Kidney epithelial cell (primary cell): ENCODE measurements around the gene ZKSCAN1. TPM values are rescaled to one million over a fixed set of nuclear protein-coding genes. Genes with fewer than 3 reads are reported as not detected.

Experiments used
- DNase-seq: peaks from one replicate; pipeline ENCODE4 v3.0.0-alpha.2; 2010; ENCODE audit warnings: low read depth
- H3K27me3 ChIP-seq: 2 replicates; pipeline ENCODE4 v1.6.0; 2011; ENCODE audit warnings: low read length; ENCODE audit not compliant: control insufficient read depth, insufficient read depth
- H3K36me3 ChIP-seq: 2 replicates; pipeline ENCODE4 v1.5.1; 2011; ENCODE audit warnings: low read length; ENCODE audit not compliant: control insufficient read depth, insufficient read depth
- H3K4me3 ChIP-seq: 2 replicates; pipeline ENCODE4 v1.5.1; 2011; ENCODE audit warnings: low read depth, mild to moderate bottlenecking, control low read depth, low read length
- CTCF ChIP-seq: IDR thresholded peaks from 2 replicates; pipeline ENCODE4 v1.5.1; 2011; ENCODE audit warnings: mild to moderate bottlenecking, moderate library complexity, low read length, control low read depth, inconsistent platforms; ENCODE audit not compliant: insufficient read depth, poor library complexity, severe bottlenecking
- total RNA-seq: library from RNA; depleted of rRNA; stranded (reverse); fragments of >200 nt; gene quantifications from 2 replicates; pipeline ENCODE4 v1.2.3, GENCODE V29; 2015

Gene ZKSCAN1
- total RNA-seq, 1 donor from 2014 or later = 40.3 TPM

- TF ChIP-seq CTCF = no peak
- Histone ChIP-seq H3K4me3 (no peak overlapping the region), H3K36me3 (no peaks in the 10 kb centered on the region), H3K27me3 (no peaks in the 10 kb centered on the region)
- DNase-seq = no peak
Measured at GRCh38 chr7:100064162-100064561, 48.8 kb downstream of the ZKSCAN1 start.

GRCh38 chr7:100065452-100066186 is 50.2 kb downstream of the ZKSCAN1 start:
- TF ChIP-seq CTCF = no peak
- Histone ChIP-seq H3K27me3 (no peaks in the 10 kb centered on the region), H3K36me3 (peaks cover 1% of the 10 kb centered on the region), H3K4me3 (no peak overlapping the region)
- no peak for DNase-seq

GRCh38 chr7:100066953-100067352 is 51.6 kb downstream of the ZKSCAN1 start:
- Histone ChIP-seq H3K27me3 (no peaks in the 10 kb centered on the region), H3K36me3 (peaks cover 9% of the 10 kb centered on the region), H3K4me3 (no peak overlapping the region)
- no peak for TF ChIP-seq CTCF
- no peak for DNase-seq

- TF ChIP-seq CTCF = no peak
- Histone ChIP-seq H3K27me3 (no peaks in the 10 kb centered on the region), H3K4me3 (no peak overlapping the region), H3K36me3 (peaks cover 16% of the 10 kb centered on the region)
- DNase-seq = no peak
Measured at GRCh38 chr7:100069991-100070390, 54.6 kb downstream of the ZKSCAN1 start.

- Histone ChIP-seq H3K4me3 (no peak overlapping the region), H3K27me3 (no peaks in the 10 kb centered on the region), H3K36me3 (peaks cover 21% of the 10 kb centered on the region)
- no peak for DNase-seq
- no peak for TF ChIP-seq CTCF
Measured at GRCh38 chr7:100071018-100071723, 55.8 kb downstream of the ZKSCAN1 start.
